IMR-90 (cell line): Measurements from ENCODE around the gene MAPK11. TPM values are rescaled to one million over a fixed set of nuclear protein-coding genes. Genes with fewer than 3 reads are reported as not detected.

ENCODE experiments used
- ATAC-seq: fragments of 200-7000 bp; cut with Tn5 transposase; 2 replicates; pipeline ENCODE4 v1.9.1; 2020; ENCODE audit warnings: low read depth, mild to moderate bottlenecking, moderate library complexity
- BruUV-seq: library from RNA; stranded (reverse); fragments of 400-500 nt; replicated peaks from 2 replicates; lab custom pipeline; 2021; lab: Mats Ljungman, UMichigan
- CTCF ChIA-PET: fragments of 300-600 bp; formaldehyde crosslinking; extraction: SDS; loops from one replicate; lab custom pipeline; 2021; ENCODE audit warnings: antibody characterized with exemption; lab: Yijun Ruan, JAX
- POLR2A ChIA-PET: fragments of 300-600 bp; sonication (Branson Sonifier 250); formaldehyde crosslinking; loops from one replicate; lab custom pipeline; 2022; ENCODE audit warnings: antibody characterized with exemption; ENCODE audit not compliant: unreplicated experiment; lab: Charles Lee
- DNase-seq: peaks from one replicate; pipeline ENCODE4 v3.0.0; 2013
- H2AFZ ChIP-seq: replicated peaks from 2 replicates; pipeline ENCODE3; 2013; ENCODE audit warnings: low read length, mild to moderate bottlenecking; ENCODE audit not compliant: poor library complexity
- H2AK5ac ChIP-seq: 2 replicates; pipeline ENCODE4 v1.6.1; 2013; ENCODE audit warnings: low read depth, low read length, inconsistent platforms
- H2AK9ac ChIP-seq: replicated peaks from 2 replicates; pipeline ENCODE3; 2013; ENCODE audit warnings: mild to moderate bottlenecking, low read depth, low read length, moderate library complexity; ENCODE audit not compliant: poor library complexity
- H2BK120ac ChIP-seq: 2 replicates; pipeline ENCODE4 v1.6.1; 2013; ENCODE audit warnings: low read depth, low read length, inconsistent platforms
- H2BK15ac ChIP-seq: 3 replicates; pipeline ENCODE4 v1.6.1; 2013; ENCODE audit warnings: low read depth, low read length, inconsistent platforms
- H2BK20ac ChIP-seq: 2 replicates; pipeline ENCODE4 v1.6.1; 2013; ENCODE audit warnings: low read depth, mild to moderate bottlenecking, inconsistent platforms, low read length, moderate library complexity
- H2BK5ac ChIP-seq: 2 replicates; pipeline ENCODE4 v1.6.1; 2013; ENCODE audit warnings: mild to moderate bottlenecking, low read depth, low read length, inconsistent platforms; ENCODE audit not compliant: poor library complexity, severe bottlenecking
- H3K14ac ChIP-seq: replicated peaks from 2 replicates; pipeline ENCODE4 v1.6.1; 2013; ENCODE audit warnings: low read depth, low read length, inconsistent platforms
- H3K18ac ChIP-seq: 2 replicates; pipeline ENCODE4 v1.6.1; 2013; ENCODE audit warnings: low read depth, low read length, control low read depth
- H3K23ac ChIP-seq: 2 replicates; pipeline ENCODE4 v1.6.1; 2013; ENCODE audit warnings: low read depth, low read length, inconsistent platforms
- H3K27ac ChIP-seq: 2 replicates; pipeline ENCODE4 v1.5.1; 2013; ENCODE audit warnings: mild to moderate bottlenecking, control low read depth, low read length; ENCODE audit not compliant: insufficient read depth
- H3K27me3 ChIP-seq: 2 replicates; pipeline ENCODE4 v1.6.1; 2013; ENCODE audit warnings: low read length; ENCODE audit not compliant: control insufficient read depth, insufficient read depth
- H3K36me3 ChIP-seq: 2 replicates; pipeline ENCODE4 v1.6.1; 2013; ENCODE audit warnings: low read length, mixed read lengths; ENCODE audit not compliant: control insufficient read depth, insufficient read depth
- H3K4ac ChIP-seq: 2 replicates; pipeline ENCODE4 v1.6.1; 2013; ENCODE audit warnings: low read depth, low read length, inconsistent platforms
- H3K4me1 ChIP-seq: 2 replicates; pipeline ENCODE4 v1.6.1; 2013; ENCODE audit warnings: low read length, mixed read lengths; ENCODE audit not compliant: control insufficient read depth, insufficient read depth
- H3K4me2 ChIP-seq: 2 replicates; pipeline ENCODE4 v1.6.1; 2013; ENCODE audit warnings: low read depth, mild to moderate bottlenecking, control low read depth, low read length, moderate library complexity
- H3K4me3 ChIP-seq: 2 replicates; pipeline ENCODE4 v1.5.1; 2013; ENCODE audit warnings: low read depth, mild to moderate bottlenecking, control low read depth, low read length, moderate library complexity; ENCODE audit not compliant: insufficient read depth
- H3K56ac ChIP-seq: 2 replicates; pipeline ENCODE4 v1.6.1; 2013; ENCODE audit warnings: low read length, inconsistent platforms; ENCODE audit not compliant: insufficient read depth; ENCODE audit errors: extremely low read depth
- H3K79me1 ChIP-seq, 2 experiments: 2 replicates each; pipeline ENCODE4 v1.6.1; 2013; ENCODE audit warnings: low read length in 2 of 2, inconsistent platforms in 1 of 2, low read depth in 1 of 2
- H3K9ac ChIP-seq: 2 replicates; pipeline ENCODE4 v1.6.1; 2013; ENCODE audit warnings: low read depth, low read length, control low read depth
- H3K9me1 ChIP-seq: 2 replicates; pipeline ENCODE4 v1.6.1; 2013; ENCODE audit warnings: low read length, inconsistent platforms; ENCODE audit not compliant: insufficient read depth
- H3K9me3 ChIP-seq: 2 replicates; pipeline ENCODE4 v1.6.1; 2013; ENCODE audit warnings: low read length; ENCODE audit not compliant: control insufficient read depth, insufficient read depth
- H4K20me1 ChIP-seq: 2 replicates; pipeline ENCODE4 v1.6.1; 2013; ENCODE audit warnings: low read length, inconsistent platforms; ENCODE audit not compliant: insufficient read depth
- H4K5ac ChIP-seq: 2 replicates; pipeline ENCODE4 v1.6.1; 2013; ENCODE audit warnings: mild to moderate bottlenecking, low read depth, low read length, control low read depth
- H4K8ac ChIP-seq, 2 experiments: 2 replicates each; pipeline ENCODE4 v1.6.1; 2013; ENCODE audit warnings: low read depth in 2 of 2, low read length in 2 of 2, control low read depth in 1 of 2, inconsistent platforms in 1 of 2
- H4K91ac ChIP-seq: 2 replicates; pipeline ENCODE4 v1.6.1; 2013; ENCODE audit warnings: low read depth, low read length, inconsistent platforms; ENCODE audit not compliant: insufficient read depth
- BHLHE40 ChIP-seq: fragments of 150-350 bp; IDR thresholded peaks from 2 replicates; pipeline ENCODE4 v1.6.1; 2016; ENCODE audit warnings: mild to moderate bottlenecking, low read depth, low read length
- CEBPB ChIP-seq: IDR thresholded peaks from 2 replicates; pipeline ENCODE4 v1.6.1; 2012; ENCODE audit warnings: low read depth, low read length, improper control_type of control experiment
- CHD1 ChIP-seq: IDR thresholded peaks from 2 replicates; pipeline ENCODE4 v1.6.1; 2012; ENCODE audit warnings: low read depth, low read length, improper control_type of control experiment
- CTCF ChIP-seq: conservative IDR thresholded peaks from 2 replicates; pipeline ENCODE4 v1.5.1; 2012; ENCODE audit warnings: mild to moderate bottlenecking, low read depth, low read length, improper control_type of control experiment
- ELK1 ChIP-seq: fragments of 150-350 bp; IDR thresholded peaks from 2 replicates; pipeline ENCODE4 v1.6.1; 2016; ENCODE audit warnings: low read depth, mild to moderate bottlenecking, low read length, moderate library complexity, borderline replicate concordance
- FOS ChIP-seq: fragments of 150-350 bp; IDR thresholded peaks from 2 replicates; pipeline ENCODE4 v1.6.1; 2016; ENCODE audit warnings: low read depth, low read length
- MAZ ChIP-seq: IDR thresholded peaks from 2 replicates; pipeline ENCODE4 v1.6.1; 2012; ENCODE audit warnings: low read depth, mild to moderate bottlenecking, low read length, improper control_type of control experiment, moderate library complexity, borderline replicate concordance
- MXI1 ChIP-seq: IDR thresholded peaks from 2 replicates; pipeline ENCODE4 v1.6.1; 2012; ENCODE audit warnings: low read depth, mild to moderate bottlenecking, low read length, moderate library complexity, borderline replicate concordance
- NFE2L2 ChIP-seq: fragments of 150-350 bp; IDR thresholded peaks from 2 replicates; pipeline ENCODE4 v1.6.1; 2016; ENCODE audit warnings: low read depth, mild to moderate bottlenecking, low read length
- POLR2A ChIP-seq: IDR thresholded peaks from 2 replicates; pipeline ENCODE4 v1.6.1; 2012; ENCODE audit warnings: mild to moderate bottlenecking, low read depth, low read length
- RCOR1 ChIP-seq: IDR thresholded peaks from 2 replicates; pipeline ENCODE4 v1.6.1; 2012; ENCODE audit warnings: mild to moderate bottlenecking, low read length, improper control_type of control experiment; ENCODE audit not compliant: insufficient replicate concordance
- RFX5 ChIP-seq: IDR thresholded peaks from 2 replicates; pipeline ENCODE4 v1.8.0; 2012; ENCODE audit warnings: low read depth, mild to moderate bottlenecking, low read length, moderate library complexity
- SMC3 ChIP-seq: fragments of 150-350 bp; IDR thresholded peaks from 2 replicates; pipeline ENCODE4 v1.6.1; 2016; ENCODE audit warnings: low read depth, mild to moderate bottlenecking, antibody characterized with exemption, low read length, moderate library complexity
- USF2 ChIP-seq: fragments of 150-350 bp; IDR thresholded peaks from 2 replicates; pipeline ENCODE4 v1.6.1; 2017; ENCODE audit warnings: mild to moderate bottlenecking, antibody characterized with exemption, low read length, low read depth
- WGBS, 2 experiments: methylation state at CpG; one replicate each; pipeline versions ENCODE4 v1.1.5 to v1.1.7; 2013; ENCODE audit warnings: missing lambda C conversion rate in 2 of 2; ENCODE audit not compliant: insufficient read length in 1 of 2; ENCODE audit errors: extremely low coverage in 2 of 2; 5-methylcytosine and 5-hydroxymethylcytosine counted together
- dilution Hi-C: fragments of 300-500 bp; cut with HindIII; formaldehyde crosslinking; loops from one replicate; pipeline ENCODE4 v1.14.3; 2018; ENCODE audit warnings: low sequenced_read_pairs; ENCODE audit not compliant: unreplicated experiment
- in situ Hi-C: fragments of 300-500 bp; cut with MboI; formaldehyde crosslinking; loops from 3 replicates; pipeline ENCODE4 v1.14.3; 2019; ENCODE audit warnings: low sequenced_read_pairs, inconsistent platforms, mixed read lengths
- intact Hi-C: fragments of 100-400 bp; cut with micrococcal nuclease; formaldehyde crosslinking; loops from 2 replicates; pipeline ENCODE4 v1.10.0; 2022
- polyA plus RNA-seq, 3 experiments: library from polyadenylated mRNA; depleted of rRNA; stranded (reverse); fragments of >200 nt; gene quantifications; 2 replicates each; pipeline ENCODE4 v1.2.3, GENCODE V29; 2012; ENCODE audit warnings: low replicate concordance in 1 of 3
- total RNA-seq: library from RNA; depleted of rRNA; stranded (reverse); fragments of >200 nt; gene quantifications from 2 replicates; pipeline ENCODE4 v1.2.3, GENCODE V29; 2012

Gene MAPK11
- total and polyA plus RNA-seq, 2 of the 4 experiments (the other 2 are of a cell fraction): 8.1 to 14.4 TPM

GRCh38 chr22:50257451-50258360 is 12.5 kb downstream of the MAPK11 start:
- WGBS, 2 experiments: 82% methylated on average over 14 of the region's 31 CpGs; no CpG with 5 or more reads in 1 of the 2 experiments
- H4K5ac ChIP-seq: no peak overlapping the region
- H3K4me2 ChIP-seq: no peak overlapping the region
- H2BK120ac ChIP-seq: no peak overlapping the region
- no peak overlapping the region for H3K4me3 ChIP-seq
- H3K27me3 ChIP-seq: no peaks in the 10 kb centered on the region
- H4K20me1 ChIP-seq: peaks cover 25% of the 10 kb centered on the region
- no peak overlapping the region for H3K4ac ChIP-seq
- ATAC-seq (no peak), DNase-seq (no peak)
- BruUV-seq: no TSS peak
- no peak overlapping the region for H4K91ac ChIP-seq
- H2BK5ac ChIP-seq: no peak overlapping the region
- no peak overlapping the region for H2AFZ ChIP-seq
- H3K23ac ChIP-seq: no peak overlapping the region
- peaks cover 9 to 43% of the 10 kb centered on the region in 2 experiments; a peak in 3 of 4 replicates for H3K79me1 ChIP-seq
- no peak overlapping the region for H2AK5ac ChIP-seq
- CTCF ChIA-PET: no interaction called here
- H3K18ac ChIP-seq: no peak overlapping the region
- H3K9ac ChIP-seq: no peak overlapping the region
- no peak overlapping the region for H2AK9ac ChIP-seq
- H3K56ac ChIP-seq: no peak overlapping the region
- H3K27ac ChIP-seq: no peak overlapping the region
- H3K9me1 ChIP-seq: peaks cover 4% of the 10 kb centered on the region; the same call in 1 of the 2 replicates
- H3K4me1 ChIP-seq: peaks cover 17% of the 10 kb centered on the region
- intact Hi-C loops (no loop called here), dilution Hi-C loops (no loop called here), in situ Hi-C loops (no loop called here)
- H4K8ac ChIP-seq: no peak overlapping the region
- peaks cover 35% of the 10 kb centered on the region; the same call in 1 of the 2 replicates for H3K36me3 ChIP-seq
- H3K14ac ChIP-seq: no peak overlapping the region
- no peaks in the 10 kb centered on the region for H3K9me3 ChIP-seq
- H2BK20ac ChIP-seq: no peak overlapping the region
- POLR2A ChIA-PET: no interaction called here
- no peak overlapping the region for H2BK15ac ChIP-seq
- no peak for TF ChIP-seq CEBPB
- TF ChIP-seq USF2: no peak
- no peak for TF ChIP-seq SMC3
- no peak for TF ChIP-seq CHD1
- no peak for TF ChIP-seq POLR2A
- no peak for TF ChIP-seq MXI1
- no peak for TF ChIP-seq ELK1
- TF ChIP-seq FOS: no peak
- no peak for TF ChIP-seq RCOR1
- TF ChIP-seq CTCF: no peak
- TF ChIP-seq MAZ: no peak
- TF ChIP-seq RFX5: no peak
- no peak for TF ChIP-seq NFE2L2
- TF ChIP-seq BHLHE40: no peak
